Lower leg skin (tissue), 4 donors: ENCODE data around the gene SLC48A1. TPM values are rescaled to one million over a fixed set of nuclear protein-coding genes. Genes with fewer than 3 reads are reported as not detected.

ENCODE experiments used
- DNase-seq, 2 donors: peaks; one replicate each; pipeline ENCODE4 v3.0.0-alpha.2; 2019; ENCODE audit warnings: low spot score in 2 of 2
- H3K4me3 ChIP-seq: fragments of 200-600 bp; sonication (generic); 2 replicates; pipeline ENCODE4 v1.5.1; 2017; ENCODE audit warnings: mild to moderate bottlenecking, low read depth; ENCODE audit not compliant: poor library complexity, severe bottlenecking
- POLR2A ChIP-seq, 2 donors: fragments of 450-650 bp; IDR thresholded peaks; one replicate each; pipeline ENCODE4 v1.6.1; 2016 to 2017; ENCODE audit warnings: antibody characterized with exemption in 2 of 2, mild to moderate bottlenecking in 1 of 2, moderate library complexity in 1 of 2
- WGBS, 2 donors: methylation state at CpG; one replicate each; pipeline ENCODE4 v1.1.5; 2018; 5-methylcytosine and 5-hydroxymethylcytosine counted together
- intact Hi-C: fragments of 100-400 bp; cut with DNase I; formaldehyde crosslinking; loops from one replicate; pipeline ENCODE4 v1.15.0; 2023; ENCODE audit warnings: low total_unique reads
- total RNA-seq, 4 donors: library from RNA; depleted of rRNA; stranded (reverse); fragments of >200 nt; gene quantifications; one replicate each; pipeline ENCODE4 v1.1.0, GENCODE V29; 2016
- TF ChIP-seq, protein P1 (sequence below), 3 donors: fragments of 450-650 bp; IDR thresholded peaks; one replicate each; pipeline ENCODE4 v1.5.1; 2016; ENCODE audit warnings: antibody characterized with exemption in 3 of 3, mild to moderate bottlenecking in 3 of 3, moderate library complexity in 2 of 3

Gene SLC48A1
- total RNA-seq, 4 donors from 2014 or later = 28.2 to 51.7 (median 48.6) TPM

GRCh38 chr12:47768323-47768811, 4.7 kb upstream of the SLC48A1 start:
- intact Hi-C loops = no loop called here
- no peak for TF ChIP-seq POLR2A (IDR thresholded peaks at IDR 0.05)
- TF ChIP-seq, protein P1, sequence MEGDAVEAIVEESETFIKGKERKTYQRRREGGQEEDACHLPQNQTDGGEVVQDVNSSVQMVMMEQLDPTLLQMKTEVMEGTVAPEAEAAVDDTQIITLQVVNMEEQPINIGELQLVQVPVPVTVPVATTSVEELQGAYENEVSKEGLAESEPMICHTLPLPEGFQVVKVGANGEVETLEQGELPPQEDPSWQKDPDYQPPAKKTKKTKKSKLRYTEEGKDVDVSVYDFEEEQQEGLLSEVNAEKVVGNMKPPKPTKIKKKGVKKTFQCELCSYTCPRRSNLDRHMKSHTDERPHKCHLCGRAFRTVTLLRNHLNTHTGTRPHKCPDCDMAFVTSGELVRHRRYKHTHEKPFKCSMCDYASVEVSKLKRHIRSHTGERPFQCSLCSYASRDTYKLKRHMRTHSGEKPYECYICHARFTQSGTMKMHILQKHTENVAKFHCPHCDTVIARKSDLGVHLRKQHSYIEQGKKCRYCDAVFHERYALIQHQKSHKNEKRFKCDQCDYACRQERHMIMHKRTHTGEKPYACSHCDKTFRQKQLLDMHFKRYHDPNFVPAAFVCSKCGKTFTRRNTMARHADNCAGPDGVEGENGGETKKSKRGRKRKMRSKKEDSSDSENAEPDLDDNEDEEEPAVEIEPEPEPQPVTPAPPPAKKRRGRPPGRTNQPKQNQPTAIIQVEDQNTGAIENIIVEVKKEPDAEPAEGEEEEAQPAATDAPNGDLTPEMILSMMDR (IDR thresholded peaks at IDR 0.05) = no peak
- WGBS, 2 donors = 50 to 51% methylated on average over 2 of the region's 2 CpGs
- DNase-seq = no peak
- no peak overlapping the region for H3K4me3 ChIP-seq

- DNase-seq = no peak
- intact Hi-C loops = loop anchor here (2.0 kb wide), 1 partner anchor 23 kb away; no protein-coding TSS in a partner anchor
- 79 to 87% methylated on average over 4 of the region's 4 CpGs for WGBS, 2 donors
- no peak for TF ChIP-seq POLR2A (IDR thresholded peaks at IDR 0.05)
- TF ChIP-seq, protein P1 (IDR thresholded peaks at IDR 0.05) = no peak
- H3K4me3 ChIP-seq = no peak overlapping the region
Measured at GRCh38 chr12:47769234-47770085, 3.6 kb upstream of the SLC48A1 start.

DNA sequence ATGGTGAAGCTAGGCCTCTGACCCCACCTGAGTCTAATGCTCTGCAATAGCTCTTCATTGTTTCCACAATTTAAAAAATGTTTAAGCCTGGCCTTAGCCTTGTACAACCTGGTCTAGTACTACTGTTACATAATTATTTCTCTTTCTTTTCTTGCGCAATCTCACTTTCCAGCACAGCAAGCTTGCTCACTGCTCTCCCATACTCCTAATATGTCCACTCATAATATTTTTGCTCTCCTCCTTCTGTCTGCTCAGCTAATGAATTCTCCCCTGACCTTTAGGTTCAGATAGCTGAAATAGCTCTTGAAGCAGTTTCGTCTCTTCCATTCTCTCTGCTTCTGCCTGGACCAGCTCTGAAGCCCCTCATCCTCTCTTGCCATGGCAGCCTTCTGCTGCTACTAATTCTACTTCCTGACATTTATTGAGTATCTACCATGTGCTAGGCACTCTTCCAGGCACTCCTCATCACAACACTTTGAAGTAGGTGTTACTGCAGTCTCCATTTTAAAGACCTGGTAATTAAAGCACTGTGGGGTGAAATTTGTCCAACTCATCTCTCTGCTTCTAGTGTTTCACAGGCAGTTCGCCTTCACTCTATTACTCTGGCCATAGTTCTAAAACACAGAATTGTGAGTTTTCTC, 2.8 kb upstream of the SLC48A1 start:
- no peak for TF ChIP-seq POLR2A (IDR thresholded peaks at IDR 0.05)
- TF ChIP-seq, protein P1 (IDR thresholded peaks at IDR 0.05) = no peak
- intact Hi-C loops = loop anchor here (2.0 kb wide), 1 partner anchor 23 kb away; no protein-coding TSS in a partner anchor
- no peak for DNase-seq
- WGBS, 2 donors = 75 to 88% methylated on average over 3 of the region's 3 CpGs
- H3K4me3 ChIP-seq = no peak overlapping the region

GRCh38 chr12:47771304-47771703, 1.7 kb upstream of the SLC48A1 start:
- intact Hi-C loops = loop anchor here (2.0 kb wide), 1 partner anchor 25 kb away; no protein-coding TSS in a partner anchor
- WGBS, 2 donors = 88 to 90% methylated on average over 6 of the region's 6 CpGs
- no peak overlapping the region for H3K4me3 ChIP-seq
- DNase-seq = no peak
- no peak for TF ChIP-seq POLR2A (IDR thresholded peaks at IDR 0.05)
- TF ChIP-seq, protein P1 (IDR thresholded peaks at IDR 0.05) = no peak

DNA sequence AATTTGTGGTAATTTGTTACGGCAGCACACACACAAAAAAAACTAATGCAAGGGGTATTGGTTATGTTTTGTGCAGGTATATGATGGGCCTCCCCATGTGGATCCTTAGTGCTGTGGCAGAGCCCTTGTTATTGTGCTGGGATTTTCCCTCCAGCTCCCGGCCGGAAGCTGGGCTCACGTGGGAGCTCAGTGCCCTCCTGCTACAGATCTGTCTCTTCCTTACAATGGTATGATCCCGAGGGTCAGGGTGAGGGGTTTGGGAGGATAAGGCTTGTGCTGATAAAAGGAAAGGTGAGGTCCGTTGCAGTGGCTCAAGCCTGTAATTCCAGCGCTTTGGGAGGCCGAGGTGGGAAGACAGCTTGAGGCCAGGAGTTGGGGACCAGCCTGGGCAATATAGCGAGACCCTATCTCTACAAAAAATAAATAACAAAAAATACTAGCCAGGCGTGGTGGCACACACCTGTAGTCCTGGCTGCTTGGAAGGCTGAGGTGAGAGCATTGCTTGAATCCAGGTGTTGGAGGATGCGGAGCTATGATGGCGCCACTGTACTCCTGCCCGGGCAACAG, 861 bp upstream of the SLC48A1 start:
- DNase-seq = no peak
- TF ChIP-seq, protein P1 (IDR thresholded peaks at IDR 0.05) = no peak
- TF ChIP-seq POLR2A (IDR thresholded peaks at IDR 0.05) = no peak
- intact Hi-C loops = no loop called here
- H3K4me3 ChIP-seq = no peak overlapping the region
- 78 to 80% methylated on average over 13 of the region's 13 CpGs for WGBS, 2 donors
